Tongue (tissue), 2 donors: ENCODE data around the gene MED13. TPM values are rescaled to one million over a fixed set of nuclear protein-coding genes. Genes with fewer than 3 reads are reported as not detected.
"Not testable (repeated sequence)": the region's sequence is repeated elsewhere in the genome, so short reads cannot be mapped to it uniquely, and the experiment has no call there.

Experiments used
- DNase-seq: peaks from one replicate; pipeline ENCODE4 v3.0.0-alpha.2; 2015
- total RNA-seq: library from RNA; depleted of rRNA; stranded (reverse); fragments of >200 nt; gene quantifications from one replicate; pipeline ENCODE4 v1.2.3, GENCODE V29; 2014

MED13 gene
- total RNA-seq, 1 donor from 2014 or later: 86.2 TPM

DNA sequence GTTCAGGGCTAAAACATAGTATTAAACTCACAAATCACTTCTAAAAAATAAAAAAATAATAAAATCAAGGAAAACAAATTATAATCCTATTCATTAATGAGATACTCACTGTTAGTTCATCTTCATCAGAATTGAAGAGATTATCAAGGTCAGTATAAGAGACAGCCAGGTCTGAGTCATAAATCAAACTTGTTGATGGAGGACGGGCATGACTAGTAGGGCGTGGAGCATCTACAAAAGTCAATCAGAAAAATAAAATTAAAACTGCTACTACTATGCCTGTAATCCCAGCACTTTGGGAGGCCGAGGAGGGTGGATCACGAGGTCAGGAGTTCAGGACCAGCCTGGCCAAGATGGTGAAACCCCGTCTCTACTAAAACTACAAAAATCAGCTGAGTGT lies 78.2 kb downstream of the MED13 start:
- no peak for DNase-seq

DNA sequence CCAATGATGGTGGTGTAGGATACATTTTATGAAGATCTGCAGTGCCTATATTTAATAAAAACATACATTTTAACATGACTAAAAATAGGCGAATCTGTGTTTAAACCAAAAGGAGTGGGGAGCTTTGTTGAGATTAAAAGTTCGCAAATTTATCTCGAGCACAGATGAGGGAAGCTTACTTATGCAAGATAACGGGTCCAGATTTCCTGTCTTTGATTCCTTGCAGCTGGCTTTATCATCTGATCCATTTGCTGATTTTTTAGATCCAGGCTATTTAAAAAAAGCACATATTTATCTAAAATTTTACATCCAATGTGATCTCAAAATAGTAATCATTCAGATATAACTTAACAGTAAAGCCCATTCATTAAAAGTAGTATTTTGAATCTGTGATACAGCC lies 80.3 kb downstream of the MED13 start:
- no peak for DNase-seq

DNA sequence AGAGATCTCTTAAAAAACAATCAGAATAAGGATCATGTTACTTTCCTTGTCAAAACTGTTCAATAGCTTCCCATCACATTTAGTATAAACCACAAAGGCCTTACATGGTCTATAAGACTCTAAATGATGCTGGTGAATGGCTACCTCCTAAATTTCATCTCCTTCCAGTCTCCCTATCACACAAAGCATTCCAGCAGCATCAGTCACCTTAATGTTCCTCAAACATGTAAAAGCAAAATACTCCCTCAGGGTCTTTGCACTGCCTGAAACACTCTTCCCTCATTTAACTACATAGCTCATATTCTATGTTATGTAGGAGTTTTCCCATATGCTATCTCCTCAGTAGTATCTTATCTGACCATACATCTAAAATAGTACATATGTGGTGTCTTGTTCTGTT lies 83.8 kb downstream of the MED13 start:
- no peak for DNase-seq

DNA sequence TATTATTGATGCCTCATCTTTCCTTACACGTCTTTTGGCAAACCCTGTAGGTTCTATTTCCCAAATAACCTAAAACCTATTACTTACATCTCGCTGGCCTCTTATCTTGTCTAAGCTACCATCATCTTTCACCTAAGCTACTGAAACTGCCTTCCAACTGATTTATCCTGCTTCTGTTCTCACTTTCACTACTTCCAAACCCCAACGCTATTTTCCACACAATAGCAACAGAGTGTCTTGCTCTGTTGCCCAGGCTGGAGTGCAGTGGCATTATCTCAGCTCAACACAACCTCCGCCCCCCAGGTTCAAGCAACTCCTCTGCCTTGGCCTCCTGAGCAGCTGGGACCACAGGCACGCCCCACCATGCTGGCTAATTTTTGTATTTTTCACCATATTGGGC lies 84.5 kb downstream of the MED13 start:
- no peak for DNase-seq

DNA sequence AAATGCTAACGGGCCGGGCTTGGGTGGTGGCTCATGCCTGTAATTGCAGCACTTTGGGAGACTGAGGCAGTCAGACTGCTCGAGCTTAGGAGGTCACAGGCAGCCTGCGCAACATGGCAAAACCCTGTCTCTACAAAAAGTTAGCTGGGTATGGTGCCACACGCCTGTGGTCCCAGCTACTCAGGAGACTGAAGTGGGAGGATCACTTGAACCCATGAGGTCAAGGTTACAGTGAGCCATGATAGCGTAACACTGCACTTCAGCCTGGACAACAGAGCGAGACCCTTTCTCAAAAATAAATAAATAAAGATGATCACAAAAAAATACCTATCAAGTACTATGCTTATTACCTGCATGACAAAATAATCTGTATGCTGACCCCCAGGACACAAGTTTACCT lies 91.0 kb downstream of the MED13 start:
- no peak for DNase-seq

DNA sequence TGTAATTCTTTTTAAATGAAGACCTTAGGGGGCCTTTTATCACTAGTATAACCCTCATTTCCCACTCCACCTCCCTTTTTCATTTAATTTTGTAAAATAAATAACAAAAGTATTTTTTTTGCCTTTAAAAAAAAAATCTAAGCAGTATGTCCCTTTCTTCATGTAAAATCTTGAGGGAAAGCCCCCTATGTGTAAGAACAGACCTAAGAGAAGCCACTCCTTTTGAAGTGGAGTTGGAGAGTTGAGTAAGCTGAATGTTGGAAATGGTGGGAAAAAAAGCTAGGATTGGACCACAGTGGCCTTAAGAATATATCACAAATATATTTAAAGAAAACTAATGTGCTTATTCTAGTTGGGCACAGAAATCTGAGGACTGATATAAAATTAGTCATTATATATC lies 92.8 kb downstream of the MED13 start:
- no peak for DNase-seq

DNA sequence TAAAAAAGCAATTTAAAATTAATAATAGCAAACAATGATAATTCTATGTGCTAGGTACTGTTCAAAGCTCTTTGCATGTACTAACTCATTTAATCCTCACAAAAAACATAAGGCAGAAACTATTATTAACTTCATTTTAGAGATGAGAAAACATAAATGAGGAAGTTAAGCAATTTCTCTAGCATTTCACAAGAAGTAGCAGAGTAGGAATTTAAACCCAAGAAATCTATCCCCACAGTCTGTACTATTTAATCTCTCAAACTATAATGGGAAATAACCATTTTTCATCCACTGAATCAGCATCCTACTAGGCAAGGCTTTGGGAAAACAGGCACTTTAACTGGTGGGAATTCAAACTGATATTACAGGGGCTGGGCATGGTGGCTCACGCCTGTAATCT lies 95.0 kb downstream of the MED13 start:
- no peak for DNase-seq

DNA sequence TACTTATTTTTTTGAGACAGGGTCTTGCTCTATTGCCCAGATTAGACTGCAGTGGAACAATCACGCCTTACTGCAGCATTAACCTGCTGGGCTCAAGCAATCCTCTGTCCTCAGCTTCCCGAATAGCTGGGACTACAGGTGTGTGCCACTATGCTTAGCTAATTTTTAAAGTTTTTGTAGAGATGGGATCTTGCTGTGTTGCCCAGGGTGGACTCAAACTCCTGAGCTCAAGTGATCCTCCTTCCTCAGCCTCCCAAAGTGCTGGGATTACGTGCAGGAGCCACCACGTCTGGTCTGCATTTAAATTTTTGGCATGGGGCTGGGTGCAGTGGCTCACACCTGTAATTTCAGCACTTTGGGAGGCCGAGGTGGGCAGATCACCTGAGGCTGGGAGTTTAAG lies 96.3 kb downstream of the MED13 start:
- DNase-seq: no peak

DNA sequence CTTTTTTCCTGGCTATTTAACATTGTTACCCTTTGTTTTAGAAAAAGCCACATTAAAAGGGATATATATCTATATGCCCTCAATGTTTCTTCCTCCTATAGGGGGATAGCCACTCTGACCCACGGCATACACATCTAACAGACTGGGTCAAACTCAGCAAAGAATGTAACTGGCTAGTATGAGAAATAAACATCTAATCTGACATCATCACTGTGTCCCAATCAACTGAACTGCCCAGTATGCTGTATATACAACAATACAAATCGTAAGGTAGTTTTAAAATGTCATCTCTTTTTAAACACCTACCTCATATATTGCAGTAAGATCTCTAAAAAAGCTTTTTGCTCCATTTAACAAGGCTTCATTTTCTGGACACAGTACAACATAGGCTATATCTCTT lies 97.3 kb downstream of the MED13 start:
- DNase-seq: no peak

DNA sequence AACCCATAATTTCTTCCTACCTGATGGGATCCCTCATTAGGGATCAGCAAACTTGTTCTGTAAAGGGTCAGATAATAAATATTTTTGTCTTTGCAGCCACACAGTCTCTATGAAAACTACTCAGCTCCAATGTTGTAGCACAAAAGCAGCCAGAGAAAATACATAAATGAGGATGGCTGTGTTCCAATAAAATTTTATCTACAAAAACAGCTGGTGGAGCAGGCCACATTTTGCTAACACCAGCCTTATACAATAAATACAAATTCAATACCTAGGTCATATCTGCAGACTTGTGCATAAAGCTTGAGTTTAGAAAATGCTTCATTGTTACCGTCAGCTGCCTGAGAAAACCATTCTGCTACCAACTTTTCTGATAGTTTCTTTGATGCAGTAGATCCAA lies 98.9 kb downstream of the MED13 start:
- no peak for DNase-seq

DNA sequence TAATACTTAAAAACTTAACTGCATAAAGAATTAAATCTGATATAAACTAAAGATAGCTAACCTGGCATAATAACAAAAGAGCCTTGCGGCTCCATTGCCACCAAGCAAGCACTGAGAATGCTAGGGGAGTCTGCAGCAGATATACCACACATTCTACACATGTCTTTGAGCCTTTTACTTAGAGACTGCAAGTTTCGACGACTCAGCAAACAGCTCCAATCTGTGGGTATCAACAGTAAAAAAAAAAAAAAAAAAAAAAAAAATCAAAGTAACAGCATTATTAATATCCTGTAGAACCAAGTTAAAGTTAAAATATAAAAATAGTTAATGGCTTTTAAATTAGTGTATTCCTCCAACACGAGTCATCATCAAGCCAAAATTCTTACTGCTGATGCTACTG lies 109.5 kb downstream of the MED13 start:
- no peak for DNase-seq

DNA sequence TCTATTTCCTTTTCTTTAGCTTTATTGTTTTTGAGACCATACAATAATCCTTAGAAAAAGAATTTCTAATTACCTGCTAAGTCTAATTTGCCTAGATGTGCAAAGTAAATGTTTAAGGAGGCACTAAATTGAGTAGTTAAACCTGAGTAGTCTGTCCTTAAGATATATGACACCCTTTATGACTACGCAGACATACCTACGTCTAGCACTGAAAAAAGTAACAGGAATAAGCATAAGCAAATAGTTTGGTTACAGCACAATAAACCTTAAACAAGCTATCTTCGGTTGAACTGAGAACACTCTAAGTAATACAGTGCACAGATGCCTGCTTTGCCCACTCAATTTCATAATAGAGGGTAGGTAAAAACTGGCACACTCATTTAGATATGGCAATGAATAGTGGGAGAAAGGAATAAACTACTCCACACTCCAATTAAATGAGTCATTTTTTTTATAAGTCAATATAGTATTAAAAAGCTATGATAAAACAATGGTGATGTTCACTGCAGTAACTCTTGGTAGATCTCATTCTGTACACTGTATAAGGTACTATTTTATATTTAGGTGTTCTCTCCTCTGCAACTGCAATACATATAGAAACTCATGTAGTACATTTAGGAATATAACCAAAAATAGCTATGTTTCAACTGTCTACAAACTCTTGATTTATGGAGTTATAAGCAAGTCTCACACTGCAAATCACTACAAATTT lies 117.6 kb downstream of the MED13 start:
- no peak for DNase-seq

DNA sequence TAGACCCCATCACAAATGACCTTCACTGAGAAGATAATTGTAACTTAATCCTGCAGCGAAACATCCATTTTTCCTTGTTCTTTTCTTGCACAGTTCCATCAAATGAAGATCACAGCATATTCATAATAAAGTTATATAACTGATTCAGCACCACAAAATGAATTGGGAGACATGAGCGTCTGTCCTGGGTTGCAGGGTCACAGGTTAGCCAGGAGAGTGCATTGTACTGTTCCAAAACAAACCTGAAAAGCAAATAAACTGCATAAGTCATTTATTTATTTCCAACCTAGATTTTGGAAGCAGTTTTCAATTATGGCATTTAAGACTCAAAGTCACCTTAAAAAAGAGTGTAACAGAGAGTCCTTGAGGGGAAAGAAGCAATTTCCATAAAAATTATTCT lies 118.7 kb downstream of the MED13 start:
- no peak for DNase-seq

DNA sequence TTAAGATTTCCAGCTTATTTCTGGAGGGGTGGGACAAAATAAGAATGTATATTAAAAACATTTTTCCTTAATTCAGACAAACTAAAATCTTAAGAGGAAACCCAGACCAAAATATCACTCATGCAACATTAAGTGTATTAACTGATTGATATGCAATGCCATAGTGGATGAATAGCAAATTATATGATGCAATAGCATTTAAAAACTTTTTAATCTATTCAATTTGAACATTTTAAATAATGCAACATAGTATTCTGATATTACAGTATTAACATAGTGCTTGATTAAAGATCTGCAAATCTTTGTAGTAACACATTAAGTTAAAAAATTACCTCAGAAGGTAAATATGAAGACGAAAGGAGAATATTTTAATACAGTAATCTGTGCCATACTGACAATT lies 122.0 kb downstream of the MED13 start:
- DNase-seq: no peak

DNA sequence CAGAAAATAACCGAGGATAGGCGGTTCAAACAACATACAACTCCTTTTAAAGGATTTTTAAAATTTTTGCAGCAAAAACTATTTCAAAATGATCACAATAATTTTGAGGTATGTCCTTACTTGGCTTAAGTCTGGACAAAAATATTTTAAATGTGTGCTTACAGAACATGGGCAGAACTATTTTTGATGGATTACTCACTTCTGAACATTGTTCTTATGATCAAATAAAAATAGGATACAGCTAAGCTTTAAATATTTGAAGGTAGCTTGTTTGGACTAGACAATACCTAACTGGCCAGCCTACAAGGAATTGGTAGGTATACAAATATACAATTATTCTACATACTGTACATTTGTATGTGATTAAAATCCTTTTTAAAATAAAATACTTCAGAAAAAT lies 123.0 kb downstream of the MED13 start:
- no peak for DNase-seq

DNA sequence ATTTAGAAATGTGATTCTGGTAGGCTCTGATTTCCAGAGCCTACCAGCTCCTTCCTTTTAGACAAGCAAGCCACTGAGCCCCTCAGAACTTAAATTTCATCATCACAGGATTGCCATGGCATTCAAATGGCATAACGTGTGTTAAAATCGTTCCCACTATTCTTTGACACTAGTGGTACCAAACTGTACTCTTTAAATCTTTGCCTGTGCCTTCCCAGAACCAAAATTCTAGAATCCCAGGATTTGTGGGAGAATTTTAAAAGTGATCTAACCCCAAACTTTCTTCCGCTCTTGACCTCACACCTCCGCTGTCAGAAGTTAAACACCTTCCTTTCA lies 137.0 kb downstream of the MED13 start:
- DNase-seq: no peak

DNA sequence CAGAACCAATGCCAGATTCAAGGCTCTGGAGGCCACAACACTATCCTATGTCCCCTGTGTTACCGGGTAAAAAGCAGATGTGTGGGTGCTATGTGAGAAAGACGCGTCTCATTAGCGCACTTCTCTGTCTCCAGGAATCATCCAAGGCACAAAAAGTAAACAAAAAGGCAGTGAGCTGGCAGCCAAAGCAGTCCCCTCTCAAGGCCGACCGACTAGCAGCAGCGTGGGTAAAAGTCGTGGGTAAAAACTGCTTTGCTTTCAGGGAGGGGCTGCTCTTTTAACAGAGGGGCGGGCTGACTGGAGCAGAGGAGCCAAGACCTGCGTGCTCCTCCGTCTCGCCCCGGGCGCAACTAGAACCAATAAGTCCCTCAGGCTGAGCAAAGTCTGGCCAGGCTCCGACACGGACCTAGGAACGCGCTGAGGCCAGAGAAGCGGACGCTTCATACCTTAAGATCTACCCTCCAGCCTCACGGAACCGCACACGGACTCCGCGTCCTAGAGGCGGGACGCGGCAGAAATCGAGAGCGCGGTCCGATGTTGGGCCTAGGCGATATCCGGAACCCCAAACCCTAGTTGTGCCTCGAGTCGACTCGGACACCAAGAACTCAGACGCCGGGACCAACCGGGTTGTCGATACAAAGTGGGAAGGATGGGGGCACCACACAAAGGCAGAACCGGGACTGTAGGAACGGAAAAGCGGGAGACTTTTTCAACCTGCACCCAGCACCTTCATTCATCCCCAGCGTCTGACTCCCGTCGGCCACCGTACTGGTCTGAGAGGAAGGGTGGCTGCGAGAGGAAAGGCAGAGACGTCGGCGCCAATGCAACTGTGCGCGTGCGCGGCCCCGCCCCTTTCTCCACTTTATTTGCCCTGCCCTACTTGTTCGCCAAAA lies 137.6 kb downstream of the MED13 start, which contains the start of gene INTS2:
Gene INTS2, minus strand, starts transcription at position 775 of the 893 bp plus-strand sequence. CDS start 1,338 bp downstream, outside the sequence.
- DNase-seq: peak; percentile 98

DNA sequence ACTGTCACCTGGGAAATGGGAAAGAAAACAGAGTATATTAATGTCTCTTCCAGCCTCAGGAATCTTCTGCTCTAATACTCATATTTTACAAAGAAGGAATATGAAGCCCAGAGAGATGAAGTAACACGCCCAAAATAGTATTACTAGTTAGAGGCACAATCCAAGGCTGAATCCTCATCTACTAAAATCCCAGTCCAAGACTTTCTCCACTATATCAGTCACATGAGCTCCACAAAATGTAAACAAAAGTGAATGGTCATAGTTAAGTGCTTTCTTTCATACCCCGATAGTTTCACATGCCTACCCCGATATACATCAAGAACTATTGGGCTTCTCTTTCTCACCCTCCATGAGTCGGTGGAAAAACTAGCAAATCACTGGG lies 138.3 kb downstream of the MED13 start:
- DNase-seq: peak; percentile 38

DNA sequence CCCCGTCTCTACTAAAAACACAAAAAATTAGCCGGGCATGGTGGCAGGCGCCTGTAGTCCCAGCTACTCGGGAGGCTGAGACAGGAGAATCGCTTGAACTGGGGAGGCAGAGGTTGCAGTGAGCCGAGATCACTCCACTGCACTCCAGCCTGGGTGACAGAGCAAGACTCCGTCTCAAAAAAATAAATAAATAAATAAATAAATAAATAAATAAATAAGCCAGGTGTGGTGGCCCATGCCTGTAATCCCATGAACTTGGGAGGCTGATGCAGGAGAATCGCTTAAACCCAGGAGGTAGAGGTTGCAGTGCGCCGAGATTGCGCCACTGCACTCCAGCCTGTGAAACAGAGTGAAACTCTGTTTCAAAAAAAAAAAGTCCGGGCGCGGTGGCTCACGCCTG lies 149.9 kb downstream of the MED13 start:
- not testable (repeated sequence) for DNase-seq

DNA sequence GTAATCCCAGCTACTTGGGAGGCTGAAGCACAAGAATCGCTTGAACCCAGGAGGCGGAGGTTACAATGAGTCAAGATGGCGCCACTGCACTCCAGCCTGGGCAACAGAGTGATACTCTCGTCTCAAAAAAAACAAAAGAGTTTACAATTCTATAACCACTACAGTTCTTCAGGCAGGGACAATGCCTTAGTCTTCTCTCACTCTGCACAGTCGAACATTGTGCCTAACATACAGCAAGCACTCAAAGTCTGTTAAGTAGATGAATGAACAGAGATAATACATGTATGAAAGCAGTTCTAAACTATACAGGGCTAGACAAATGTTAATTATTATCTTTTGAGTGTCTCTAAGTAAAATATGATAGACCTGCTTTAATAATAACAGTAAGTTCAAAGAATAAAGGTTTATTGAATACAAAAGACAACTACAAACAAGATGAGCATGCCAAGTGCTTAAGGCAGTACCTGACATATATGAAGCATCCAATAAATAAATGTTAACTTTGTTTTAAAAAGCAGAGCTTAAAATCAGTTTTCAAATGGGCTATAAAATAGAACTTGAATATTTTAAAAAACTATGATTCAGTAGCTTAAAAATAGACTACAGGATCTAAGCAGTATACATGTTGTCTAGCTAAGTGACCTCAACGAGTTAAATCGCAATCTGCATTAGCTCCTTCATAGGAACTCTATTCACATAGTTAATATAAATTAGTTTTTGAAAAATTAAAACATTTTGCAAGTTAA lies 156.6 kb downstream of the MED13 start:
- DNase-seq: no peak

DNA sequence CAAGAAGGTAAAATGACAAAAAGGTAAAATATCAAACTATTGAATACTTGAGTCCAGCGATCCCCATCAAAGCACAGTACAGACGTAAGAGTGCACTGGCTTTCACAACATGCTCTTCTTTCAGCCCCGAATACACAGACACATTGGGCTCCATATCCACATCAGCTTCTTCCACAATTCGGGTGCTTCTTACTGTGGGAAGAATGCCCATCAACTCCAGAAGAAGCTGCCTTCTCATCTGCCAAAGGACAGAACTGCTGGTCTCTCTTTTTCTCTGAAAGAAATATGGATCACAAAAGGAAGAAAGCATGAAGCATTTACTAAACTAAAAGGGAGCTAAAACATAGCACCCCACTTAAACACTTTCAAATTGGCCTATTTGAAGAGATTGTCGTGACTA lies 157.7 kb downstream of the MED13 start:
- DNase-seq: no peak

DNA sequence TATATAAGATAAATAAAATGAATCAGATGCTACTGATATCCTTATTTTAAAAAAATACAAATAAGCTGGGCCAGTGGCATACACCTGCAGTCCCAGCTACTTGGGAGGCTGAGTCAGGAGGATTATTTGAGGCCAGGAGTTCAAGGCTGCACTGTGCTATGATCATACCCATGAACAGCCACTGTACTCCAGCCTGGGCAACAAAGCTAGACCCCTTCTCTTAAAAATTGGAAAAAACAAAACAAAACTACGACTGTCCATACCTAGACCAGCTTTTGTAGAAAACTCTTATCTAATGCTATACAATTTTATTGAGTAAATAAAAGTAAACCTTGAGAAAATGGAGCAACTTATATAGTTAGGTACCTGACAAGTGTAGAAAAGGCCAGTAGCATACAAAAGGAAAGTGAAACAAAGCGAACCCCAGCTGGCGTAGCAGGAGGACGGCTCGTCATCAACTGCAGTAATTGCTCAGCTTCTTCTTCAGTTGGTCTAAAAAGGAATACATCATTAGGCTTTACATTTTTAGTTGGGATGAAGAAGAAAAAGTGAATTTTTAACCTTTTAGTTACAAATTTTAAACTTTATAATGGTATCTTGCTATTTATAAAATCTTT lies 160.9 kb downstream of the MED13 start:
- no peak for DNase-seq

DNA sequence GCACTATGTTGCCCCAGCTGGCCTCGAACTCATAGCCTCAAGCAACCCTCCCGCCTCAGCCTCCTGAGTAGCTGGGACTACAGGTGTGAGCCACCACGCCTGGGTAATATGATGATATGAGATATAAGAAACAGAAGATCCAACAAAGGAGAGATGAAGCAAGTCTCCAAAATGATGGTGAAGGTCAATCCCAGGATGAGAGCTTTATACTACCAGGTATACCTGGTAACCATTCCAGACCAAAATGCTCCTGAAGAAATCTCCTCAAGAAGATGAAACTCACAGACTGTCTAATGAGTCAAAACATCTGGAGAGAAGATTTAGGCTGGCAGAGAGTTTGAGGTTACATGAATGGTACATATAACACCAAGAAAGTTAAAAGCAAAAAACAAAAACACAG lies 161.8 kb downstream of the MED13 start:
- no peak for DNase-seq
